HepG2 (cell line): ENCODE results near the gene ABT1. TPM values are rescaled to one million over a fixed set of nuclear protein-coding genes. Genes with fewer than 3 reads are reported as not detected.
A peak's percentile ranks its signal among the peaks of the same experiment; 100 is the strongest.

Source experiments
- CENPBD1 ChIP-seq: sonication (generic); formaldehyde crosslinking; IDR thresholded peaks from 2 replicates; pipeline ENCODE4 v1.8.0; 2022; ENCODE audit warnings: missing genetic modification reagents, low read depth, mild to moderate bottlenecking, borderline replicate concordance
- GTF2F1 ChIP-seq: fragments of 150-350 bp; IDR thresholded peaks from 2 replicates; pipeline ENCODE4 v1.6.1; 2014; ENCODE audit warnings: low read length
- IKZF5 ChIP-seq: IDR thresholded peaks from 2 replicates; pipeline ENCODE4 v1.6.1; 2018; ENCODE audit warnings: missing genetic modification reagents, mild to moderate bottlenecking, missing compliant biosample characterization
- KLF6 ChIP-seq: IDR thresholded peaks from 2 replicates; pipeline ENCODE4 v1.8.0; 2016; ENCODE audit warnings: missing biosample characterization, missing genetic modification reagents
- KMT2B ChIP-seq: IDR thresholded peaks from 2 replicates; pipeline ENCODE4 v1.6.1; 2016; ENCODE audit warnings: missing genetic modification reagents, missing compliant biosample characterization
- NPAS2 ChIP-seq: sonication (generic); formaldehyde crosslinking; IDR thresholded peaks from 2 replicates; pipeline ENCODE4 v1.8.0; 2022; ENCODE audit warnings: mild to moderate bottlenecking, missing genetic modification reagents, borderline replicate concordance
- NR2F2 ChIP-seq: IDR thresholded peaks from 2 replicates; pipeline ENCODE4 v1.6.1; 2012; ENCODE audit warnings: low read depth, inconsistent platforms, borderline replicate concordance
- NRL ChIP-seq: sonication (generic); formaldehyde crosslinking; IDR thresholded peaks from 2 replicates; pipeline ENCODE4 v1.5.0; 2020; ENCODE audit warnings: missing genetic modification reagents, mild to moderate bottlenecking, moderate library complexity, borderline replicate concordance
- PAXIP1 ChIP-seq: sonication (generic); formaldehyde crosslinking; conservative IDR thresholded peaks from 2 replicates; pipeline ENCODE4 v1.4.0; 2020; ENCODE audit warnings: mild to moderate bottlenecking, missing genetic modification reagents, moderate library complexity
- RXRB ChIP-seq: IDR thresholded peaks from 2 replicates; pipeline ENCODE4 v1.6.1; 2016; ENCODE audit warnings: borderline replicate concordance, missing genetic modification reagents, missing compliant biosample characterization
- SIN3B ChIP-seq: fragments of 150-350 bp; IDR thresholded peaks from 2 replicates; pipeline ENCODE4 v1.6.1; 2014; ENCODE audit warnings: low read length
- TBP ChIP-seq: sonication (generic); formaldehyde crosslinking; IDR thresholded peaks from 2 replicates; pipeline ENCODE4 v1.5.0; 2020; ENCODE audit warnings: missing genetic modification reagents
- TEAD2 ChIP-seq: sonication (generic); formaldehyde crosslinking; IDR thresholded peaks from 2 replicates; pipeline ENCODE4 v1.9.0; 2021; ENCODE audit warnings: missing genetic modification reagents
- ZFX ChIP-seq: sonication (generic); formaldehyde crosslinking; IDR thresholded peaks from 2 replicates; pipeline ENCODE4 v1.4.0; 2020; ENCODE audit warnings: mild to moderate bottlenecking, low read depth, missing genetic modification reagents, moderate library complexity
- ZHX2 ChIP-seq, 2 experiments: sonication (generic) in 1 of 2; formaldehyde crosslinking in 1 of 2; IDR thresholded peaks; 2 replicates each; pipeline versions ENCODE4 v1.6.1 to v1.9.0; 2014 to 2022; ENCODE audit warnings: antibody characterized with exemption in 1 of 2, borderline replicate concordance in 1 of 2, inconsistent platforms in 1 of 2, low read depth in 1 of 2, missing genetic modification reagents in 1 of 2
- ZNF33A ChIP-seq: sonication (generic); formaldehyde crosslinking; IDR thresholded peaks from 2 replicates; pipeline ENCODE4 v1.5.1; 2020; ENCODE audit warnings: missing genetic modification reagents, mild to moderate bottlenecking, moderate library complexity, borderline replicate concordance
- ZNF792 ChIP-seq: IDR thresholded peaks from 2 replicates; pipeline ENCODE4 v1.6.1; 2016
- polyA plus RNA-seq, 8 experiments: library from polyadenylated mRNA; depleted of rRNA in 3 of 8; stranded (reverse) in 7 of 8; unstranded in 1 of 8; fragments of >200 nt; fragmentation: Illumina TruSeq in 4 of 8; extraction: Trizol in 4 of 8; gene quantifications; 2 replicates each; pipeline versions ENCODE4 v1.2.1 to v1.2.3, GENCODE V29; 2011 to 2016; ENCODE audit warnings: low read depth in 4 of 8, missing spikeins in 1 of 8, mixed read lengths in 1 of 8; ENCODE audit not compliant: insufficient read depth in 1 of 8
- total RNA-seq, 5 experiments: library from RNA; depleted of rRNA; stranded (reverse); fragments of >200 nt; fragmentation: Illumina TruSeq; extraction: Trizol; gene quantifications; 2 replicates each; pipeline ENCODE4 v1.2.3, GENCODE V29; 2016; ENCODE audit warnings: low read depth in 1 of 5

The ABT1 gene
- total and polyA plus RNA-seq, 2 of the 13 experiments (the other 11 are each of a cell fraction or from before 2014, with no cell fraction given), result 38.4 TPM

GRCh38 chr6:26568601-26569432, 27.9 kb upstream of the ABT1 start (continued):
- TF ChIP-seq ZHX2 (IDR thresholded peaks at IDR 0.05; ENCODE audit: low read depth), result peak; percentile 54; the same call in 1 of the 2 replicates
- TF ChIP-seq ZHX2 (CRISPR knock-in tag; IDR thresholded peaks at IDR 0.05; ENCODE audit: borderline replicate concordance), result no peak
- no peak for TF ChIP-seq SIN3B
- TF ChIP-seq KLF6, result peak; percentile 88
- TF ChIP-seq NRL (CRISPR knock-in tag), result no peak
- peak; percentile 96 for TF ChIP-seq ZNF792 (CRISPR knock-in tag)
- peak; percentile 96 for TF ChIP-seq IKZF5 (CRISPR knock-in tag)
- peak; percentile 93; the same call in 1 of the 2 replicates for TF ChIP-seq TBP
- TF ChIP-seq NR2F2, result peak; percentile 44; the same call in 1 of the 2 replicates
- no peak for TF ChIP-seq PAXIP1 (CRISPR knock-in tag)
- 0 out of 2 replicates have a peak, but pooled peaks have one; percentile 13 for TF ChIP-seq ZNF33A (CRISPR knock-in tag)
- 0 out of 2 replicates have a peak, but pooled peaks have one; percentile 68 for TF ChIP-seq CENPBD1 (CRISPR knock-in tag)
- no peak for TF ChIP-seq TEAD2 (CRISPR knock-in tag)
- TF ChIP-seq NPAS2, result no peak
- peak; percentile 67; the same call in 1 of the 2 replicates for TF ChIP-seq GTF2F1
- TF ChIP-seq RXRB, result peak; percentile 91
- TF ChIP-seq ZFX (CRISPR knock-in tag), result peak; percentile 46
- peak; percentile 92 for TF ChIP-seq KMT2B
